Measurements from ENCODE around the gene SLC1A4.

DNA sequence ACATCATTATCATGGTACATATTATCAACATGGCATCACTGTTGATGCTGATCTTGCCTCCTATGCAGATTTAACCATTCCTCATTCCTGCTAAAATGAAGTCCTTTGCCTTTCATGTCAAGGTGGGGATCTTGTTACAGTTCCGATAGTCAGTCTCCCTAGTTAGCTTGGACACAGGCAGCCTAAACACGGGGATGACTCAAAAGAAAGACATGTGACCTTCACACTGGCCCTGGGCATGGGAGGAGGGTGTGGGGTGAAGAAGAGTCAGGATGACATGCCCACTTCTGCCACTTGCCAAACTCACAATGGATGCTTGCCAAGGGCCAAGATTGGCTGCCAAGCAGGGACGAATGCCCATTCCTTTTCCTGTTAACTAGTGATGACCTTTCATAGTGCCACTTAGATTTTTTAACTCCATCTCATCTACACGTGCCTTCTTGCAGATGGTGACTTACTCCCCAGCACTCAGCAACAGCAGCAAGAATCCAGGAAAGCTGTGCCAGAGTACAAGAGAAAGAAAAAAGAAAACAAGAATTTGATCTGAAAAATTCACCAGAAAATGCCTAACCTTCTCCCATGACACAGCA is 13.9 kb upstream of the SLC1A4 start:
- TF ChIP-seq, protein P1, sequence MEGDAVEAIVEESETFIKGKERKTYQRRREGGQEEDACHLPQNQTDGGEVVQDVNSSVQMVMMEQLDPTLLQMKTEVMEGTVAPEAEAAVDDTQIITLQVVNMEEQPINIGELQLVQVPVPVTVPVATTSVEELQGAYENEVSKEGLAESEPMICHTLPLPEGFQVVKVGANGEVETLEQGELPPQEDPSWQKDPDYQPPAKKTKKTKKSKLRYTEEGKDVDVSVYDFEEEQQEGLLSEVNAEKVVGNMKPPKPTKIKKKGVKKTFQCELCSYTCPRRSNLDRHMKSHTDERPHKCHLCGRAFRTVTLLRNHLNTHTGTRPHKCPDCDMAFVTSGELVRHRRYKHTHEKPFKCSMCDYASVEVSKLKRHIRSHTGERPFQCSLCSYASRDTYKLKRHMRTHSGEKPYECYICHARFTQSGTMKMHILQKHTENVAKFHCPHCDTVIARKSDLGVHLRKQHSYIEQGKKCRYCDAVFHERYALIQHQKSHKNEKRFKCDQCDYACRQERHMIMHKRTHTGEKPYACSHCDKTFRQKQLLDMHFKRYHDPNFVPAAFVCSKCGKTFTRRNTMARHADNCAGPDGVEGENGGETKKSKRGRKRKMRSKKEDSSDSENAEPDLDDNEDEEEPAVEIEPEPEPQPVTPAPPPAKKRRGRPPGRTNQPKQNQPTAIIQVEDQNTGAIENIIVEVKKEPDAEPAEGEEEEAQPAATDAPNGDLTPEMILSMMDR (IDR thresholded peaks at IDR 0.05): no peak
- TF ChIP-seq POLR2A (IDR thresholded peaks at IDR 0.05): no peak

All from tibial nerve (tissue), 3 donors.